Body of pancreas (tissue), 4 donors: ENCODE data around the gene MYOM1. TPM values are rescaled to one million over a fixed set of nuclear protein-coding genes. Genes with fewer than 3 reads are reported as not detected.
"Not testable (repeated sequence)": the region's sequence is repeated elsewhere in the genome, so short reads cannot be mapped to it uniquely, and the experiment has no call there.

ENCODE experiments used
- ATAC-seq: fragments of 150-250 bp; one replicate; pipeline ENCODE4 v1.9.1; 2016
- DNase-seq, 4 donors: peaks; one replicate each; pipeline ENCODE4 v3.0.0-alpha.2; 2019
- H3K27ac ChIP-seq, 4 donors: fragments of 200-600 bp; sonication (generic); 1 replicate in 3 of 4; 2 replicates in 1 of 4; pipeline versions ENCODE4 v1.5.1 to v1.6.1; 2016 to 2019; ENCODE audit warnings: mild to moderate bottlenecking in 1 of 4, mixed read lengths in 1 of 4, moderate library complexity in 1 of 4
- H3K27me3 ChIP-seq, 2 donors: fragments of 200-600 bp; sonication (generic); one replicate each; pipeline ENCODE4 v1.6.0; 2016; ENCODE audit warnings: mild to moderate bottlenecking in 1 of 2
- H3K36me3 ChIP-seq, 2 donors: fragments of 200-600 bp; sonication (generic); replicated peaks in 1 of 2; 2 replicates each; pipeline ENCODE4 v1.5.1; 2016; ENCODE audit warnings: low read depth in 2 of 2; ENCODE audit not compliant: insufficient read depth in 1 of 2
- H3K4me1 ChIP-seq: fragments of 200-600 bp; sonication (generic); one replicate; pipeline ENCODE4 v1.6.0; 2016
- H3K4me3 ChIP-seq, 2 donors: fragments of 200-600 bp; sonication (generic); 1 replicate in 1 of 2; 2 replicates in 1 of 2; pipeline ENCODE4 v1.5.1; 2016 to 2019
- H3K9me3 ChIP-seq, 3 donors: fragments of 200-600 bp; sonication (generic); 1 replicate in 2 of 3; 2 replicates in 1 of 3; pipeline ENCODE4 v1.5.1; 2016
- POLR2A ChIP-seq, 3 donors: fragments of 450-650 bp; IDR thresholded peaks; one replicate each; pipeline ENCODE4 v1.6.1; 2016; ENCODE audit warnings: antibody characterized with exemption in 3 of 3, mild to moderate bottlenecking in 2 of 3
- WGBS, 2 donors: methylation state at CpG; one replicate each; pipeline ENCODE4 v1.1.5; 2017; 5-methylcytosine and 5-hydroxymethylcytosine counted together
- intact Hi-C: fragments of 100-400 bp; cut with DNase I; formaldehyde crosslinking; loops from one replicate; pipeline ENCODE4 v1.15.1; 2023
- total RNA-seq, 2 donors: library from RNA; depleted of rRNA; stranded (reverse); fragments of >200 nt; gene quantifications; one replicate each; pipeline ENCODE4 v1.1.0, GENCODE V29; 2016
- TF ChIP-seq, protein P1 (sequence below), 7 experiments: fragments of 450-650 bp in 4 of 7; fragments of 200-600 bp in 3 of 7; sonication (generic) in 3 of 7; IDR thresholded peaks; one replicate each; pipeline ENCODE4 v1.5.1; 2016 to 2019; ENCODE audit warnings: antibody characterized with exemption in 7 of 7

The MYOM1 gene
- total RNA-seq, 2 donors from 2014 or later = 10.9 to 21.8 TPM

- no peaks in the 10 kb centered on the region for H3K9me3 ChIP-seq
- TF ChIP-seq POLR2A (IDR thresholded peaks at IDR 0.05) = no peak
- TF ChIP-seq, protein P1, sequence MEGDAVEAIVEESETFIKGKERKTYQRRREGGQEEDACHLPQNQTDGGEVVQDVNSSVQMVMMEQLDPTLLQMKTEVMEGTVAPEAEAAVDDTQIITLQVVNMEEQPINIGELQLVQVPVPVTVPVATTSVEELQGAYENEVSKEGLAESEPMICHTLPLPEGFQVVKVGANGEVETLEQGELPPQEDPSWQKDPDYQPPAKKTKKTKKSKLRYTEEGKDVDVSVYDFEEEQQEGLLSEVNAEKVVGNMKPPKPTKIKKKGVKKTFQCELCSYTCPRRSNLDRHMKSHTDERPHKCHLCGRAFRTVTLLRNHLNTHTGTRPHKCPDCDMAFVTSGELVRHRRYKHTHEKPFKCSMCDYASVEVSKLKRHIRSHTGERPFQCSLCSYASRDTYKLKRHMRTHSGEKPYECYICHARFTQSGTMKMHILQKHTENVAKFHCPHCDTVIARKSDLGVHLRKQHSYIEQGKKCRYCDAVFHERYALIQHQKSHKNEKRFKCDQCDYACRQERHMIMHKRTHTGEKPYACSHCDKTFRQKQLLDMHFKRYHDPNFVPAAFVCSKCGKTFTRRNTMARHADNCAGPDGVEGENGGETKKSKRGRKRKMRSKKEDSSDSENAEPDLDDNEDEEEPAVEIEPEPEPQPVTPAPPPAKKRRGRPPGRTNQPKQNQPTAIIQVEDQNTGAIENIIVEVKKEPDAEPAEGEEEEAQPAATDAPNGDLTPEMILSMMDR (IDR thresholded peaks at IDR 0.05) = no peak
- DNase-seq (no peak), ATAC-seq (no peak)
- peaks cover 6% of the 10 kb centered on the region for H3K4me1 ChIP-seq
- H3K36me3 ChIP-seq = no peaks in the 10 kb centered on the region
- no peak overlapping the region for H3K27ac ChIP-seq
- WGBS, 2 donors = 82 to 89% methylated on average over 4 of the region's 4 CpGs
- intact Hi-C loops = no loop called here
- H3K27me3 ChIP-seq = no peaks in the 10 kb centered on the region
- no peak overlapping the region for H3K4me3 ChIP-seq
Observed at GRCh38 chr18:3079653-3080052, 140.1 kb downstream of the MYOM1 start.

- DNase-seq = no peak
- 72 to 73% methylated on average over 9 of the region's 9 CpGs for WGBS, 2 donors
Observed at GRCh38 chr18:3075491-3075890, 144.3 kb downstream of the MYOM1 start.

GRCh38 chr18:3074087-3074486, 145.7 kb downstream of the MYOM1 start:
- DNase-seq = no peak
- Histone ChIP-seq H3K4me3 (no peak overlapping the region), H3K27ac (no peak overlapping the region), H3K36me3 (no peaks in the 10 kb centered on the region), H3K27me3 (no peaks in the 10 kb centered on the region), H3K9me3 (no peaks in the 10 kb centered on the region), H3K4me1 (no peaks in the 10 kb centered on the region)
- TF ChIP-seq, protein P1 (IDR thresholded peaks at IDR 0.05) = no peak
- no peak for TF ChIP-seq POLR2A (IDR thresholded peaks at IDR 0.05)
- intact Hi-C loops = no loop called here
- ATAC-seq = no peak

More at GRCh38 chr18:3075491-3075890, 144.3 kb downstream of the MYOM1 start:
- no peak for TF ChIP-seq POLR2A (IDR thresholded peaks at IDR 0.05)
- TF ChIP-seq, protein P1 (IDR thresholded peaks at IDR 0.05) = no peak
- H3K27me3 ChIP-seq = no peaks in the 10 kb centered on the region
- H3K9me3 ChIP-seq = no peaks in the 10 kb centered on the region
- H3K27ac ChIP-seq = no peak overlapping the region
- no peaks in the 10 kb centered on the region for H3K4me1 ChIP-seq
- ATAC-seq = no peak
- intact Hi-C loops = no loop called here
- no peak overlapping the region for H3K4me3 ChIP-seq
- H3K36me3 ChIP-seq = no peaks in the 10 kb centered on the region

GRCh38 chr18:3073353-3073752, 146.4 kb downstream of the MYOM1 start:
- intact Hi-C loops = not testable (repeated sequence)

DNA sequence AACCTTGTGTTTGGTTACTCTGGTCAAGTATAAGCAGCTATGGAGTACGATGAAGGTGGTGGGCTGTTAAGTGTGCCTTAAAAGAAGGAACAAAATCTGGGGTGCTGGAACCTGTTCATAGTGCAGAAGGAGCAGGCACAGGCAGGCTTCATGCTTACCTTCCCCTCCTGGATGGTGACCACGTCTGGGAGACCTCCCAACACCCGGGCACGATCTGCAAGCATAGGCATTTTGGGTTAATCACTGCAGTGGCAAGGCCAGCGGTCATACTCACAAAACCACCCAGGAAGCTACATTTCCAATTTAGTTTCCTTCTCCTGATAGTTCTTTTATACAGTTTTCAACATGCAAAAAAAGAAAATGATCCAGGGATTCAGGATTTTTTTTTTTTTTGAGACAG, 148.1 kb downstream of the MYOM1 start:
- Histone ChIP-seq H3K9me3 (no peaks in the 10 kb centered on the region), H3K4me1 (no peaks in the 10 kb centered on the region), H3K27me3 (no peaks in the 10 kb centered on the region), H3K36me3 (peaks cover 0 to 5% of the 10 kb centered on the region in 2 donors), H3K4me3 (no peak overlapping the region), H3K27ac (no peak overlapping the region)
- TF ChIP-seq POLR2A (IDR thresholded peaks at IDR 0.05) = no peak
- TF ChIP-seq, protein P1 (IDR thresholded peaks at IDR 0.05) = no peak
- 92 to 95% methylated on average over 5 of the region's 5 CpGs for WGBS, 2 donors
- intact Hi-C loops = no loop called here
- DNase-seq (no peak), ATAC-seq (no peak)

More at GRCh38 chr18:3073353-3073752, 146.4 kb downstream of the MYOM1 start:
- not testable (repeated sequence) for H3K4me1 ChIP-seq, H3K36me3 ChIP-seq, H3K27ac ChIP-seq, H3K4me3 ChIP-seq, H3K27me3 ChIP-seq, DNase-seq, H3K9me3 ChIP-seq, ATAC-seq
- 94 to 100% methylated on average over 3 of the region's 3 CpGs for whole genome bisulfite sequencing, 2 donors
